ENCODE measurements around the gene PNMA8A. TPM values are rescaled to one million over a fixed set of nuclear protein-coding genes. Genes with fewer than 3 reads are reported as not detected.

Gene PNMA8A
- polyA plus RNA-seq, 1 donor from 2014 or later = 234 TPM

GRCh38 chr19:46513461-46514236 lies 42.3 kb upstream of the PNMA8A start:
- Histone ChIP-seq H3K79me2 (replicated peaks; ENCODE audit: insufficient read depth, low read length) (no peaks in the 10 kb centered on the region), H3K27me3 (ENCODE audit: insufficient read depth, low read depth, low read length) (no peaks in the 10 kb centered on the region), H3K9me2 (ENCODE audit: insufficient read depth, low read length) (no peaks in the 10 kb centered on the region), H3K36me3 (ENCODE audit: insufficient read depth, low read length) (no peaks in the 10 kb centered on the region), H3F3A (ENCODE audit: insufficient read depth, low read length, poor library complexity, severe bottlenecking) (no peaks in the 10 kb centered on the region), H3K27ac (ENCODE audit: low read length) (no peak overlapping the region), H3K4me3 (ENCODE audit: low read length) (no peak overlapping the region), H3K9ac (ENCODE audit: low read length) (peak overlapping the region; percentile 2), H3K4me2 (ENCODE audit: low read length) (no peak overlapping the region), H2AFZ (ENCODE audit: low read depth, low read length) (no peak overlapping the region), H4K20me1 (ENCODE audit: insufficient read depth) (no peaks in the 10 kb centered on the region), H3K9me3 (ENCODE audit: low read length) (peaks cover 3% of the 10 kb centered on the region)
- TF ChIP-seq TAF1 (IDR thresholded peaks at IDR 0.05; ENCODE audit: low read depth) (no peak), REST (IDR thresholded peaks at IDR 0.05; ENCODE audit: borderline replicate concordance) (no peak), EP300 (conservative IDR thresholded peaks at IDR 0.05; ENCODE audit: poor library complexity, severe bottlenecking) (peak; percentile 23), SMC3 (conservative IDR thresholded peaks at IDR 0.05; ENCODE audit: poor library complexity) (peak; percentile 100), CTCF (IDR thresholded peaks at IDR 0.05; ENCODE audit: poor library complexity, severe bottlenecking) (peak; percentile 97), RAD21 (conservative IDR thresholded peaks at IDR 0.05) (peak; percentile 99)

GRCh38 chr19:46511237-46511636 lies 39.9 kb upstream of the PNMA8A start:
- H2AFZ ChIP-seq (ENCODE audit: low read depth, low read length) = no peak overlapping the region
- H3K9ac ChIP-seq (ENCODE audit: low read length) = no peak overlapping the region
- H3K9me3 ChIP-seq (ENCODE audit: low read length) = peaks cover 3% of the 10 kb centered on the region
- no peak for TF ChIP-seq CTCF (IDR thresholded peaks at IDR 0.05; ENCODE audit: poor library complexity, severe bottlenecking)
- no peak for TF ChIP-seq RAD21 (conservative IDR thresholded peaks at IDR 0.05)
- no peak for TF ChIP-seq REST (IDR thresholded peaks at IDR 0.05; ENCODE audit: borderline replicate concordance)
- TF ChIP-seq MXI1 (conservative IDR thresholded peaks at IDR 0.05; ENCODE audit: poor library complexity, severe bottlenecking) = no peak
- TF ChIP-seq POLR2AphosphoS5 (IDR thresholded peaks at IDR 0.05) = no peak
- TF ChIP-seq SMC3 (conservative IDR thresholded peaks at IDR 0.05; ENCODE audit: poor library complexity) = no peak
- TF ChIP-seq TAF1 (IDR thresholded peaks at IDR 0.05; ENCODE audit: low read depth) = no peak
- no peak for TF ChIP-seq EZH2 (IDR thresholded peaks at IDR 0.05; ENCODE audit: borderline replicate concordance, insufficient read depth, low read length, poor library complexity, severe bottlenecking)
- no peak for TF ChIP-seq EP300 (conservative IDR thresholded peaks at IDR 0.05; ENCODE audit: poor library complexity, severe bottlenecking)
- H3K4me3 ChIP-seq (ENCODE audit: low read length) = no peak overlapping the region
- no peaks in the 10 kb centered on the region for H4K20me1 ChIP-seq (ENCODE audit: insufficient read depth)
- H3K27ac ChIP-seq (ENCODE audit: low read length) = no peak overlapping the region
- H3F3A ChIP-seq (ENCODE audit: insufficient read depth, low read length, poor library complexity, severe bottlenecking) = no peaks in the 10 kb centered on the region
- no peak overlapping the region for H3K4me2 ChIP-seq (ENCODE audit: low read length)
- H3K9me2 ChIP-seq (ENCODE audit: insufficient read depth, low read length) = no peaks in the 10 kb centered on the region
- H3K36me3 ChIP-seq (ENCODE audit: insufficient read depth, low read length) = no peaks in the 10 kb centered on the region
- no peaks in the 10 kb centered on the region for H3K27me3 ChIP-seq (ENCODE audit: insufficient read depth, low read depth, low read length)
- no peaks in the 10 kb centered on the region for H3K79me2 ChIP-seq (replicated peaks; ENCODE audit: insufficient read depth, low read length)

All from neural cell (in vitro differentiated cells).